K562 (cell line): ENCODE data around the gene HEPHL1. TPM values are rescaled to one million over a fixed set of nuclear protein-coding genes. Genes with fewer than 3 reads are reported as not detected.

ENCODE experiments used
- BCL6 ChIP-seq: fragments of 250-450 bp; sonication (Bioruptor Pico); IDR thresholded peaks from 2 replicates; pipeline ENCODE4 v1.4.0; 2020
- BCOR ChIP-seq: fragments of 450-650 bp; IDR thresholded peaks from 2 replicates; pipeline ENCODE4 v1.6.1; 2016
- CBFA2T2 ChIP-seq: fragments of 450-650 bp; conservative IDR thresholded peaks from 2 replicates; pipeline ENCODE4 v1.6.1; 2017; ENCODE audit warnings: mild to moderate bottlenecking
- DDX20 ChIP-seq: fragments of 450-650 bp; IDR thresholded peaks from 2 replicates; pipeline ENCODE4 v1.6.1; 2016; ENCODE audit warnings: missing genetic modification characterization, low read depth, mild to moderate bottlenecking, missing compliant biosample characterization, moderate library complexity
- FOXJ2 ChIP-seq: fragments of 200-800 bp; sonication (Bioruptor generic); IDR thresholded peaks from 2 replicates; pipeline ENCODE4 v1.6.1; 2016; ENCODE audit warnings: missing genetic modification characterization, missing compliant biosample characterization
- HEY1 ChIP-seq: fragments of 250-450 bp; sonication (Bioruptor Pico); IDR thresholded peaks from 2 replicates; pipeline ENCODE4 v1.5.0; 2020; ENCODE audit warnings: mild to moderate bottlenecking, moderate library complexity, borderline replicate concordance
- ILK ChIP-seq: fragments of 450-650 bp; IDR thresholded peaks from 2 replicates; pipeline ENCODE4 v1.6.1; 2016; ENCODE audit warnings: missing genetic modification characterization, low read depth, mild to moderate bottlenecking, missing compliant biosample characterization, moderate library complexity, borderline replicate concordance
- MED1 ChIP-seq: sonication (generic); formaldehyde crosslinking; IDR thresholded peaks from 2 replicates; pipeline ENCODE4 v1.8.1; 2023; ENCODE audit warnings: missing genetic modification reagents, borderline replicate concordance
- PCBP1 ChIP-seq: fragments of 200-400 bp; formaldehyde crosslinking; IDR thresholded peaks from 2 replicates; pipeline ENCODE4 v1.6.1; 2018; ENCODE audit warnings: mild to moderate bottlenecking, low read depth, low read length; ENCODE audit not compliant: poor library complexity, severe bottlenecking
- PHB ChIP-seq: fragments of 250-450 bp; sonication (Bioruptor Pico); IDR thresholded peaks from 2 replicates; pipeline ENCODE4 v1.5.0; 2021
- POLR2AphosphoS5 ChIP-seq: IDR thresholded peaks from 2 replicates; pipeline ENCODE4 v1.6.1; 2011; ENCODE audit warnings: mild to moderate bottlenecking, low read depth, low read length, moderate library complexity; ENCODE audit not compliant: control insufficient read depth, insufficient read depth
- POLR2G ChIP-seq: fragments of 200-400 bp; formaldehyde crosslinking; IDR thresholded peaks from 2 replicates; pipeline ENCODE4 v1.6.1; 2017; ENCODE audit warnings: low read depth, mild to moderate bottlenecking, antibody characterized with exemption, low read length, moderate library complexity
- ZBTB8A ChIP-seq: fragments of 450-650 bp; IDR thresholded peaks from 2 replicates; pipeline ENCODE4 v1.6.1; 2018; ENCODE audit warnings: mild to moderate bottlenecking, moderate library complexity; ENCODE audit not compliant: partially characterized antibody
- ZFP1 ChIP-seq: fragments of 450-650 bp; formaldehyde crosslinking; IDR thresholded peaks from 2 replicates; pipeline ENCODE4 v1.4.0; 2020; ENCODE audit warnings: mild to moderate bottlenecking, mixed read lengths
- ZNF124 ChIP-seq: sonication (generic); formaldehyde crosslinking; IDR thresholded peaks from 2 replicates; pipeline ENCODE4 v1.8.1; 2022; ENCODE audit warnings: missing genetic modification reagents
- ZNF143 ChIP-seq: sonication (generic); formaldehyde crosslinking; IDR thresholded peaks from 2 replicates; pipeline ENCODE4 v1.9.0; 2022; ENCODE audit warnings: mild to moderate bottlenecking, missing genetic modification reagents
- ZNF253 ChIP-seq: fragments of 250-450 bp; sonication (Bioruptor Pico); conservative IDR thresholded peaks from 2 replicates; pipeline ENCODE4 v1.6.1; 2021; ENCODE audit warnings: mild to moderate bottlenecking
- polyA plus RNA-seq, 8 experiments: library from polyadenylated mRNA; depleted of rRNA in 4 of 8; stranded (reverse) in 5 of 8; unstranded in 3 of 8; fragments of >200 nt; fragmentation: Nextera tagmentation in 2 of 8; fragmentation: Illumina TruSeq in 1 of 8; extraction: Ambion mirVana in 2 of 8; extraction: Trizol in 1 of 8; gene quantifications; 2 replicates each; pipeline versions ENCODE4 v1.2.1 to v1.2.3, GENCODE V29; 2011 to 2014; ENCODE audit warnings: inconsistent platforms in 1 of 8, missing spikeins in 1 of 8
- total RNA-seq, 7 experiments: library from RNA; depleted of rRNA in 6 of 7; stranded (reverse); fragments of >200 nt in 6 of 7; fragmentation: Illumina TruSeq in 2 of 7; extraction: Trizol in 2 of 7; gene quantifications; 2 replicates each; pipeline versions ENCODE4 v1.2.1 to v1.2.3, GENCODE V29; 2011 to 2021; ENCODE audit warnings: low replicate concordance in 1 of 7
- TF ChIP-seq, protein P1 (sequence below), 2 experiments: fragments of 150-350 bp in 1 of 2; IDR thresholded peaks; 2 replicates each; pipeline ENCODE4 v1.6.1; 2012 to 2016; ENCODE audit warnings: low read depth in 2 of 2, low read length in 2 of 2, mild to moderate bottlenecking in 1 of 2, moderate library complexity in 1 of 2
- TF ChIP-seq, protein P2 (sequence below), 3 experiments: fragments of 200-800 bp in 1 of 3; fragments of 250-450 bp in 1 of 3; fragments of 450-650 bp in 1 of 3; sonication (Bioruptor Pico) in 1 of 3; sonication (Bioruptor generic) in 1 of 3; formaldehyde crosslinking in 1 of 3; IDR thresholded peaks; 2 replicates each; pipeline versions ENCODE4 v1.6.1 to v1.8.0; 2016 to 2022; ENCODE audit warnings: mild to moderate bottlenecking in 2 of 3, missing genetic modification characterization in 2 of 3, missing compliant biosample characterization in 1 of 3, moderate library complexity in 1 of 3
- TF ChIP-seq, protein P3 (sequence below): fragments of 450-650 bp; IDR thresholded peaks from 2 replicates; pipeline ENCODE4 v1.6.1; 2016; ENCODE audit warnings: antibody characterized with exemption

Gene HEPHL1
- total and polyA plus RNA-seq, 9 of the 15 experiments (the other 6 are each of a cell fraction or from before 2014, with no cell fraction given) = 0.01 TPM; not detected in 8

- TF ChIP-seq ZBTB8A = no peak
- TF ChIP-seq POLR2G = no peak
- TF ChIP-seq BCOR = no peak
- TF ChIP-seq ZNF124 (CRISPR knock-in tag) = no peak
- no peak for TF ChIP-seq ILK (tag)
- TF ChIP-seq CBFA2T2 = peak; percentile 76
- no peak for TF ChIP-seq MED1 (CRISPR knock-in tag)
- no peak for TF ChIP-seq ZNF253
- TF ChIP-seq POLR2AphosphoS5 = no peak
- TF ChIP-seq BCL6 (CRISPR knock-in tag) = no peak
- TF ChIP-seq, protein P1, sequence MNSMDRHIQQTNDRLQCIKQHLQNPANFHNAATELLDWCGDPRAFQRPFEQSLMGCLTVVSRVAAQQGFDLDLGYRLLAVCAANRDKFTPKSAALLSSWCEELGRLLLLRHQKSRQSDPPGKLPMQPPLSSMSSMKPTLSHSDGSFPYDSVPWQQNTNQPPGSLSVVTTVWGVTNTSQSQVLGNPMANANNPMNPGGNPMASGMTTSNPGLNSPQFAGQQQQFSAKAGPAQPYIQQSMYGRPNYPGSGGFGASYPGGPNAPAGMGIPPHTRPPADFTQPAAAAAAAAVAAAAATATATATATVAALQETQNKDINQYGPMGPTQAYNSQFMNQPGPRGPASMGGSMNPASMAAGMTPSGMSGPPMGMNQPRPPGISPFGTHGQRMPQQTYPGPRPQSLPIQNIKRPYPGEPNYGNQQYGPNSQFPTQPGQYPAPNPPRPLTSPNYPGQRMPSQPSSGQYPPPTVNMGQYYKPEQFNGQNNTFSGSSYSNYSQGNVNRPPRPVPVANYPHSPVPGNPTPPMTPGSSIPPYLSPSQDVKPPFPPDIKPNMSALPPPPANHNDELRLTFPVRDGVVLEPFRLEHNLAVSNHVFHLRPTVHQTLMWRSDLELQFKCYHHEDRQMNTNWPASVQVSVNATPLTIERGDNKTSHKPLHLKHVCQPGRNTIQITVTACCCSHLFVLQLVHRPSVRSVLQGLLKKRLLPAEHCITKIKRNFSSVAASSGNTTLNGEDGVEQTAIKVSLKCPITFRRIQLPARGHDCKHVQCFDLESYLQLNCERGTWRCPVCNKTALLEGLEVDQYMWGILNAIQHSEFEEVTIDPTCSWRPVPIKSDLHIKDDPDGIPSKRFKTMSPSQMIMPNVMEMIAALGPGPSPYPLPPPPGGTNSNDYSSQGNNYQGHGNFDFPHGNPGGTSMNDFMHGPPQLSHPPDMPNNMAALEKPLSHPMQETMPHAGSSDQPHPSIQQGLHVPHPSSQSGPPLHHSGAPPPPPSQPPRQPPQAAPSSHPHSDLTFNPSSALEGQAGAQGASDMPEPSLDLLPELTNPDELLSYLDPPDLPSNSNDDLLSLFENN (IDR thresholded peaks at IDR 0.05; ENCODE audit: low read depth in 2 of 2, low read length in 2 of 2) = no peak
- no peak for TF ChIP-seq HEY1 (CRISPR knock-in tag)
- TF ChIP-seq ZNF143 = no peak
- TF ChIP-seq PCBP1 = no peak
- no peak for TF ChIP-seq DDX20
- no peak for TF ChIP-seq FOXJ2 (tag)
- TF ChIP-seq, protein P2, sequence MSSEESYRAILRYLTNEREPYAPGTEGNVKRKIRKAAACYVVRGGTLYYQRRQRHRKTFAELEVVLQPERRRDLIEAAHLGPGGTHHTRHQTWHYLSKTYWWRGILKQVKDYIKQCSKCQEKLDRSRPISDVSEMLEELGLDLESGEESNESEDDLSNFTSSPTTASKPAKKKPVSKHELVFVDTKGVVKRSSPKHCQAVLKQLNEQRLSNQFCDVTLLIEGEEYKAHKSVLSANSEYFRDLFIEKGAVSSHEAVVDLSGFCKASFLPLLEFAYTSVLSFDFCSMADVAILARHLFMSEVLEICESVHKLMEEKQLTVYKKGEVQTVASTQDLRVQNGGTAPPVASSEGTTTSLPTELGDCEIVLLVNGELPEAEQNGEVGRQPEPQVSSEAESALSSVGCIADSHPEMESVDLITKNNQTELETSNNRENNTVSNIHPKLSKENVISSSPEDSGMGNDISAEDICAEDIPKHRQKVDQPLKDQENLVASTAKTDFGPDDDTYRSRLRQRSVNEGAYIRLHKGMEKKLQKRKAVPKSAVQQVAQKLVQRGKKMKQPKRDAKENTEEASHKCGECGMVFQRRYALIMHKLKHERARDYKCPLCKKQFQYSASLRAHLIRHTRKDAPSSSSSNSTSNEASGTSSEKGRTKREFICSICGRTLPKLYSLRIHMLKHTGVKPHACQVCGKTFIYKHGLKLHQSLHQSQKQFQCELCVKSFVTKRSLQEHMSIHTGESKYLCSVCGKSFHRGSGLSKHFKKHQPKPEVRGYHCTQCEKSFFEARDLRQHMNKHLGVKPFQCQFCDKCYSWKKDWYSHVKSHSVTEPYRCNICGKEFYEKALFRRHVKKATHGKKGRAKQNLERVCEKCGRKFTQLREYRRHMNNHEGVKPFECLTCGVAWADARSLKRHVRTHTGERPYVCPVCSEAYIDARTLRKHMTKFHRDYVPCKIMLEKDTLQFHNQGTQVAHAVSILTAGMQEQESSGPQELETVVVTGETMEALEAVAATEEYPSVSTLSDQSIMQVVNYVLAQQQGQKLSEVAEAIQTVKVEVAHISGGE (CRISPR knock-in tag; IDR thresholded peaks at IDR 0.05) = peak in 1 of 3 experiments; percentile 56; a peak in 2 of 6 replicates
- no peak for TF ChIP-seq ZFP1 (CRISPR knock-in tag)
- TF ChIP-seq, protein P3, sequence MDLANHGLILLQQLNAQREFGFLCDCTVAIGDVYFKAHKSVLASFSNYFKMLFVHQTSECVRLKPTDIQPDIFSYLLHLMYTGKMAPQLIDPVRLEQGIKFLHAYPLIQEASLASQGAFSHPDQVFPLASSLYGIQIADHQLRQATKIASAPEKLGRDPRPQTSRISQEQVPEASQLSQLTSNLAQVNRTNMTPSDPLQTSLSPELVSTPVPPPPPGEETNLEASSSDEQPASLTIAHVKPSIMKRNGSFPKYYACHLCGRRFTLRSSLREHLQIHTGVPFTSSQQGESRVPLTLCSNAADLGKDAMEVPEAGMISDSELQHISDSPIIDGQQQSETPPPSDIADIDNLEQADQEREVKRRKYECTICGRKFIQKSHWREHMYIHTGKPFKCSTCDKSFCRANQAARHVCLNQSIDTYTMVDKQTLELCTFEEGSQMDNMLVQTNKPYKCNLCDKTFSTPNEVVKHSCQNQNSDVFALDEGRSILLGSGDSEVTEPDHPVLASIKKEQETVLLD = no peak
- TF ChIP-seq PHB (CRISPR knock-in tag) = no peak
These were observed 56.6 kb downstream of the HEPHL1 start (continued) for GRCh38 chr11:94077552-94078293.
